ENCODE measurements around the gene TBL1X.

The TBL1X gene

GRCh38 chrX:9635368-9635767 lies 170.5 kb downstream of the TBL1X start:
- no peak overlapping the region for H3K27ac ChIP-seq
- no peak for TF ChIP-seq CTCF (conservative IDR thresholded peaks at IDR 0.05)

GRCh38 chrX:9635803-9636202 lies 170.9 kb downstream of the TBL1X start:
- no peak for TF ChIP-seq ZFX (IDR thresholded peaks at IDR 0.05)
- TF ChIP-seq CTCF (conservative IDR thresholded peaks at IDR 0.05), result no peak

GRCh38 chrX:9638871-9639270 lies 174.0 kb downstream of the TBL1X start:
- TF ChIP-seq CTCF (conservative IDR thresholded peaks at IDR 0.05) (no peak), ZFX (IDR thresholded peaks at IDR 0.05) (no peak)

More at GRCh38 chrX:9635803-9636202, 170.9 kb downstream of the TBL1X start:
- H3K27ac ChIP-seq, result no peak overlapping the region

GRCh38 chrX:9642270-9642995 lies 177.6 kb downstream of the TBL1X start:
- no peak overlapping the region for H3K27ac ChIP-seq
- TF ChIP-seq CTCF (conservative IDR thresholded peaks at IDR 0.05) (no peak), ZFX (IDR thresholded peaks at IDR 0.05) (no peak)

More at GRCh38 chrX:9638871-9639270, 174.0 kb downstream of the TBL1X start:
- no peak overlapping the region for H3K27ac ChIP-seq

GRCh38 chrX:9643807-9644206 lies 178.9 kb downstream of the TBL1X start:
- no peak for TF ChIP-seq ZFX (IDR thresholded peaks at IDR 0.05)
- TF ChIP-seq CTCF (conservative IDR thresholded peaks at IDR 0.05), result no peak
- H3K27ac ChIP-seq, result no peak overlapping the region

GRCh38 chrX:9644335-9644734 lies 179.5 kb downstream of the TBL1X start:
- H3K27ac ChIP-seq, result no peak overlapping the region

More at GRCh38 chrX:9644335-9644734, 179.5 kb downstream of the TBL1X start:
- TF ChIP-seq CTCF (conservative IDR thresholded peaks at IDR 0.05) (no peak), ZFX (IDR thresholded peaks at IDR 0.05) (no peak)
